SU-DHL-6 (cell line): ENCODE measurements around the gene HARBI1.

Source experiments
- EZH2phosphoT487 ChIP-seq: fragments of 200-600 bp; sonication (generic), shearing (Covaris generic); conservative IDR thresholded peaks from 2 replicates; pipeline ENCODE4 v1.6.1; 2018; ENCODE audit warnings: mild to moderate bottlenecking, antibody characterized with exemption, low read length, moderate library complexity, mixed read lengths
- TF ChIP-seq, protein P1 (sequence below): fragments of 200-600 bp; sonication (generic); IDR thresholded peaks from one replicate; pipeline ENCODE4 v1.5.1; 2017; ENCODE audit warnings: antibody characterized with exemption, mild to moderate bottlenecking, low read length, moderate library complexity; ENCODE audit not compliant: insufficient read depth, poor library complexity, severe bottlenecking

DNA sequence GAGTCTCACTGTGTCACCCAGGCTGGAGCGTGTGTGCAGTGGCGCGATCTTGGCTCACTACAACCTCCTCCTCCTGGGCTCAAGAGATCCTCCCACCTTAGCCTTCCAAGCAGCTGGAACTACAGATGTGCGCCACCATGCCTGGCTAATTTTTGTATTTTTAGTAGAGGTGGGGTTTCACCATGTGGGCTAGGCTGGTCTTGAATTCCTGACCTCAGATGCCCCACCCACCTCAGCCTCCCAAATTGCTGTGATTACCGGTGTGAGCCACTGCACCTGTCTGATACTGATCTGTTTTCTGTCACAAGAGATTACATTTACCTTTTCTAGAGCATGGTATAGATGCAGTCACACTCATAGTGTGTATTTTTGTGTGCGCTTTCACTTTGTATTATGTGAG is 11.9 kb upstream of the HARBI1 start:
- TF ChIP-seq, protein P1, sequence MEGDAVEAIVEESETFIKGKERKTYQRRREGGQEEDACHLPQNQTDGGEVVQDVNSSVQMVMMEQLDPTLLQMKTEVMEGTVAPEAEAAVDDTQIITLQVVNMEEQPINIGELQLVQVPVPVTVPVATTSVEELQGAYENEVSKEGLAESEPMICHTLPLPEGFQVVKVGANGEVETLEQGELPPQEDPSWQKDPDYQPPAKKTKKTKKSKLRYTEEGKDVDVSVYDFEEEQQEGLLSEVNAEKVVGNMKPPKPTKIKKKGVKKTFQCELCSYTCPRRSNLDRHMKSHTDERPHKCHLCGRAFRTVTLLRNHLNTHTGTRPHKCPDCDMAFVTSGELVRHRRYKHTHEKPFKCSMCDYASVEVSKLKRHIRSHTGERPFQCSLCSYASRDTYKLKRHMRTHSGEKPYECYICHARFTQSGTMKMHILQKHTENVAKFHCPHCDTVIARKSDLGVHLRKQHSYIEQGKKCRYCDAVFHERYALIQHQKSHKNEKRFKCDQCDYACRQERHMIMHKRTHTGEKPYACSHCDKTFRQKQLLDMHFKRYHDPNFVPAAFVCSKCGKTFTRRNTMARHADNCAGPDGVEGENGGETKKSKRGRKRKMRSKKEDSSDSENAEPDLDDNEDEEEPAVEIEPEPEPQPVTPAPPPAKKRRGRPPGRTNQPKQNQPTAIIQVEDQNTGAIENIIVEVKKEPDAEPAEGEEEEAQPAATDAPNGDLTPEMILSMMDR = no peak
- no peak for TF ChIP-seq EZH2phosphoT487
